ENCODE measurements around the gene CTSA.
A peak's percentile ranks its signal among the peaks of the same experiment; 100 is the strongest.
"Not testable (repeated sequence)": the region's sequence is repeated elsewhere in the genome, so short reads cannot be mapped to it uniquely, and the experiment has no call there.

The CTSA gene

DNA sequence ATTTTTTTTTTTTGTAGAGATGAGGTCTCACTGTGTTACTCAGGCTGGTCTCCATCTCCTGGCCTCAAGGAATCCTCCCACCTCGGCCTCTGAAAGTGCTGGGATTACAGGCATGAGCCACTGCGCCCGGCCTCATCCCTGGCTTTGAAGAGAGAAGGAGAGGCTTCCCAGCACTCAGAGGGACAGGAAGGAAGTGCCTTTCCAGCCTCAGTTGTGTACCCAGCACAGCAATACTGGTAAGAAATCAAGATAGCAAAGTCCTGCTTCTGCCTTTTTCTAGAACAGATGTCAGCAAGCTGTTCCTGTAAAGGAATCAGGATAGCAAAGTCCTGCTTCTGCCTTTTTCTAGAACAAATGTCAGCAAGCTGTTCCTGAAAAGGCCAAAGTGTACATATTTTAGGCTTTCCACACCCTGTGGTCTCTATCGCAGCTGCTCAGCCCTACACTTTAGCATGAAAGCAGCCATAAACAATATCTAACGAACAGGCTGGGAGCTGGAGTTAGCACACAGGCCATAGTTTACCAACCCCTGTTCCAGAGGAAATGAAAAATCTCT, 27.1 kb downstream of the CTSA start:
- no peak for DNase-seq (ENCODE audit: low spot score)

- no peak for DNase-seq (ENCODE audit: low spot score)
Observed at GRCh38 chr20:45918779-45919537, 27.8 kb downstream of the CTSA start.

DNA sequence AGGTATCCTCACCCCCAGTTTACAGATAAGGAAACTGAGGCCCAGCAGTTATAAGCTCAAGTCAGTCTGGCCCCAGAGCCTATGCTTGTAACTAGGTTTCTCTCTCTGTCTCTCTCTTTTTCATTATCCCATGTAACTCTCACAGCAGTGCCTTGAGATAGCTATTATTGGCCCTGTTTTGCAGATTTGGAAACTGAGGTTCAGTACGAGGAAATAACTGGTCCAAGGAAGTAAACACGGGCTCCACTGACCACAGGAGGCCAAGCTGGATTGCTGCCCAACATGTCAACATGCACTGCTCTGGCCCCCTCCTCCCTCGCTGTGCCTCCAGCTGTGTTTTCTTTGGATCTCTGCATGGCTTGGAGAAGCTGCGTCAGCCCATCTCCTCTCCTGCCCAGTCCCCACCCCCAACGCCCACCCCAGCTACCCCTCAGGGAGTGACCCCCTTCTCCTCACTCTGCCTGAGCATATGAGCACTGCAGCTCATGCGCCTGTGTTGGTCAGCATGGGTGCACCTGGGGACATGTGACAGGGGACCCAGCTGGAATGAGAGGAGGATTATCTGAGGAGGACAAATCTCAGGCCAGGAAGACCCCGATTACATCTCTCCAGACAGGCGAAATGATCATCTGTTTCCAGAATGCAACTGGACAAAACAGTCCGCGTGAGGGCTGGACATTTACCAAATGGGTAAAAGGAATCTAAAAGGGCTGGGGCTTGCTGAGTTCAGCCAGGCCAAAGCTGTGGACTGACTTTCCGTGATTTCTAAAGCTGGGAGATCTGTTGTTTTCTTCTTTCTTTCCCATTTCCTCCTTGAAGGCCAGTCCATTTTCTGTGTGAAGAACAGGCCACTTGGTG, 28.6 kb downstream of the CTSA start:
- no peak for DNase-seq (ENCODE audit: low spot score)

DNA sequence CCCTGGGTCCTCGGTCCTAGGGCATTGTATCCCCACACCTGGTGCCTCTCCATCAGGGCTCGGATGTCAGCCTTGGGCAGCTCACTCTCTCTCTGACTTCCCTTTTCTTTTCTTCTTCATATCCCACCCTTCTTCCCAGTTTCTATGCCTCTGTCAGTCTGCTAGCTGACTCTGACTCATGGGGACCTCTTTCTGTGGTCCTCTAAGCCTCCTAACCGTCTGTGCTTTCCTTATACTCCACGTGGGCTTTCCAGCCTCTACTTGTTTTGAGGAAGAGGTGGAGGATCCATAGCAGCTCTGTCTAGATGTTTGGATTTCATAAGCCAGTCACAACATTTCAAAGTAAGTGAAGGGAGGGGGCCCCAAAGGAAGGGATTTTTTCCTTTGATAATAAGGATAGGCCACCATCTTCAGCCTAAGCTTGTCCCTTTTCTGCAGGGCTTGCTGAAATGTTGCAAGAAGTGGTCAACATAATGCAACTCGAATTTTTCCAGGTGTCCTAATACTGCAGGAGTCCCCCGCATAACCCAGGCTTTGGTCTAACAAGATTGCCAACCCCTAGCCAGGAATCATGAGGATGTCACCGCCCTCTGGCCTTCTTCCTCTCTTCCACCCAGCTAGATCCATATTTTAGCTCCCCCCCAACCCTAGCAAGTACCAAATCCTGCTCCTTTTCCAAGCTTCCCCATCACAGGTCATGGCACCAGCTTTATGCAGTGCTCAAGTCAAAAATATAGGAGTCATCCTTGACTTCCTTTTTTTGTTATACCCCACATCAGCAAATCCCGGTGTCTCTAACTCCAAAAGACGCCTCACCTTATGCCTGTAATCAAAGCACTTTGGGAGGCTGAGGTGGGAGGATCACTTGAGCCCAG, 29.6 kb downstream of the CTSA start:
- DNase-seq (ENCODE audit: low spot score) = no peak

GRCh38 chr20:45921337-45922189, 30.4 kb downstream of the CTSA start:
- DNase-seq (ENCODE audit: low spot score) = no peak

DNA sequence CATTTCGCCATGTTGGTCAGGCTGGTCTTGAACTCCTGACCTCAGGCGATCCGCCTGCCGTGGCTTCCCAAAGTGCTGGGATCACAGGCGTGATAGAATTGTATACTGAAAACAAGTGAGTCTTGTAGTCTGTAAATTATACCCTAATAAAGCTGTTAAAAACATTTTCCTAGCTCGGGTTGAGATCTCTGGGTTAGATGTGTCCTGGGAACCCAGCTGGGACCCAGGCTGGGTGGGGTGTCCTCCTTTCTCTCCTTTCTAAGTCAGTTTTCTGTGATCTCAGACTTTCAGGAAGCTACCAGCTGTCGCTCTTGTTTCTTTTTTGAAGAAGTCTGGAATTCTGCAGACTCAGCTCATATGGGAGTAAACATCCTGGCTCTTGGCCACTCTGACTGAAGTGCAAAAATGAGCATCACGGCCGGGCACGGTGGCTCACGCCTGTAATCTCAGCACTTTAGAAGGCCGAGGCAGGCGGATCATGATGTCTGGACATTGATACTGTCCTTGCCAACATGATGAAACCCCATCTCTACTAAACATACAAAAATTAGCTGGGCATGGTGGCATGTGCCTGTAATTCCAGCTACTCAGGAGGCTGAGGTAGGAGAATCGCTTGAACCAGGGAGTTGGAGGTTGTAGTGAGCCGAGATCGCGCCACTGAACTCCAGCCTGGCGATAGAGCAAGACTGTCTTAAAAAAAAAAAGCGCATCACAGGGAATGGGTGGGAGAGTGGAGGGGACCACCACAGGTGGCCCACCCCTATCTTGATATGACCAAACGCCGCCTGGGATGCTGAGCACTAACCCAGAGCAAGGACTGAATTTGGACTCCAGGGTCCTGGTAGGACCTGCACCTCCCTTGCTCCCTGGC, 33.5 kb downstream of the CTSA start:
- DNase-seq (ENCODE audit: low spot score) = no peak

DNA sequence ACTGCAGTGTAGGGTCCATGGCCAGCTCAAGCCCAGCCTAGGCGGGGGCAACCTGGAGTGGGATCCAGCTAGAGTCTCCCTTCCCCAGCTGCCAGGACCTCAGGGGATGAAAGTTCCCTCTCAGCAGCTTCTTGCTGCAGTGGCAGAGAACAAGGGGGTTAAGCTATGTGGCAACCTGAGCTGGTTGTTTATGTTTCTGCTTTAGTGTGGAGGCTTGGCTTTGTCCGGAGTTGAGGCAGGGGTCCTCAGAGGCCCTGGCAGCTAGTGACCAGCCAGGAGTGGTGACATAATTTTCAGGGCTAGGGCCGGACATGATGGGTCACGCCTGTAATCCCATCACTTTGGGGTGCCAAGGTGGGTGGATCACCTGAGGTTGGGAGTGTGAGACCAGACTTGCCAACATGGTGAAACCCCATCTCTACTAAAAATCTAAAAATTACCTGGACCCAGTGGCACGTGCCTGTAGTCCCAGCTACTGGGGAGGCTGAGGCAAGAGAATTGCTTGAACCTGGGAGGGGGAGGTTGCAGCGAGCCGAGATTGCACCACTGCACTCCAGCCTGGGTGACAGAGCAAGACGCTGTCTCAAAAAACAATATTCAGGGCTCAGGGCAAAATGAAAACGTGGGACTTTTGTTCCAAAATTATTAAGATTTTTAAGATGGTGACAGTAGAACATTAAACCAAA, 34.8 kb downstream of the CTSA start:
- DNase-seq (ENCODE audit: low spot score) = no peak

GRCh38 chr20:45926731-45927070, 35.6 kb downstream of the CTSA start:
- no peak for DNase-seq (ENCODE audit: low spot score)

DNA sequence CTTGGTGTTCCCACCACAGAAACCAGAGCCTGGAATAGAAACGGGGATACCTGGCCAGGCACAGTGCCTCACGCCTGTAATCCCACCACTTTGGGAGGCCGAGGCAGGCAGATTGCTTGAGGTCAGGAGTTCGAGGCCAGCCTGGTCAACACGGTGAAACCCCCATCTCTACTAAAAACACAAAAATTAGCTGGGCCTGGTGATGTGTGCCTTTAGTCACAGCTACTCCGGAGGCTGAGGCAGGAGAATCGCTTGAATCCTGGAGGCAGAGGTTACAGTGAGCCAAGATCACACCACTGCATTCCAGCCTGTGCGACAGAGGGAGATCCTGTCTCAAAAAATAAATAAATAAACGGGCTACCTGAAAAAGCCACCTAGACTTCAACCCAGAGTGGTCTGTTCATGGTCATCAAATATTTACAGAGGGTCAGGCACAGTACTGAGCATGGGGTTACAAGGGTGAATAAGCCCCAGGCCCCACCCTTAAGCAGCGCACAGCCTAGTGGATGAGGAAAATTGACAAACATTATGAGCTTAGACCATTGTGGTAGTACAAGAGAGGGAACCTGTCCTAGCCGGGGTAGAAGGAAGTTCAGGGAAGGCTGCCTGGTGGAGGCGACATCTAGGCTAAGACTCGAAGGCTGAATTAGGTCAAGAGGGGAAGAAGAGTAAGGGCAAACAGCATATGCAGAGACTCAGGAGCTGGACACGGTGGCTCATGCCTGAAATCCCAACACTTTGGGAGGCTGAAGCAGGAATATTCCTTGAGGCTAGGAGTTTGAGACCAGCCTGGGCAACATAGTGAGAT, 36.1 kb downstream of the CTSA start:
- no peak for DNase-seq (ENCODE audit: low spot score)

DNA sequence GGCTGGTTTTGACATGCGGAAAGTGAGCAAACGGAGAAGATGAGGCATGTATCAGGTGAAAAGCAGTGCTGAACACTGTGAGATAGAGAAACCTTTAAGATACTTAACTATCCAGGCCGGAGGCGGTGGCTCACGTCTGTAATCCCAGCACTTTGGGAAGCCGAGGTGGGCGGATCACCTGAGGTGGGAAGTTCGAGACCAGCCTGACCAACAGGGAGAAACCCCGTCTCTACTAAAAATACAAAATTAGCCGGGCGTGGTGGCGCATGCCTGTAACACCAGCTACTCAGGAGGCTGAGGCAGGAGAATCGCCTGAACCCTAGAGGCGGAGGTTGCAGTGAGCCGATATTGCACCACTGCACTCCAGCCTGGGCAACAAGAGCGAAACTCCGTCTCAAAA, 40.5 kb downstream of the CTSA start:
- not testable (repeated sequence) for DNase-seq (ENCODE audit: low spot score)

DNA sequence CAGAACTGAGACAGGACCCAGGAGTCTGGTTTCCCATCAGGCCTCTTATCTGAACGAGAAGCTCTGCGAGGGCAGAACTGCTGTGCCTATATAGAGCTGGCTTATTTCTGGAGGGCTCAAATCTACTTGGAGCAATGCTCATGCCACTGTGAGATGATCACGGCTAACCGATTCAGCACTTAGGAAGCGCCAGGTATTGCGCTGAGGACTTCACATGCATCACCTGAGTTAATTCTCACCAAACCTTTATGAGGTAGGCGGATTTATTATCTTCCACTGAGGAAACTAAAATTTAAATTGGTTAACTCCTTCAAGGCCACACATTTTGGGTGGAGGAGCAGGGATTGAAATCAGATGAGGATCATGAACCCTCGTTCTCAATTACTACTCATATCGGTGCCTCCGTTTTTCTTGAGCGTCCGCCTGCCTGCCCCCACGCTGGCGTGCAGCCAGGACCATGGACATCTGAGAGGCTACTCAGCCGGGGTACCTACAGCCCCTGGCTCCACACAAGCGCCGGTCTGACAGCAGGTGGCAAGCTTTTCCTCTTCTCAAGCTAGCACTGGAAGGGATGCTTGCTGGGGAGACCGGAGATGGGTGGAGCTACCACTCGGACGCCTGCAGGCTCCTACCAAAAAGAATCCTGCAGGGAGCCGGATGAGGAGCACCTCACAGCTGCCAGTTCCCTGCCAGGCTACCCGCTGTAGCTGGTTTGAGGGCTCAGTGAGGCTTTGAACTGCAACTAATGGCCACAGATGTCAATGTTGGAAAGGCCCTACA, 42.3 kb downstream of the CTSA start:
- peak; percentile 77 for DNase-seq (ENCODE audit: low spot score)

DNA sequence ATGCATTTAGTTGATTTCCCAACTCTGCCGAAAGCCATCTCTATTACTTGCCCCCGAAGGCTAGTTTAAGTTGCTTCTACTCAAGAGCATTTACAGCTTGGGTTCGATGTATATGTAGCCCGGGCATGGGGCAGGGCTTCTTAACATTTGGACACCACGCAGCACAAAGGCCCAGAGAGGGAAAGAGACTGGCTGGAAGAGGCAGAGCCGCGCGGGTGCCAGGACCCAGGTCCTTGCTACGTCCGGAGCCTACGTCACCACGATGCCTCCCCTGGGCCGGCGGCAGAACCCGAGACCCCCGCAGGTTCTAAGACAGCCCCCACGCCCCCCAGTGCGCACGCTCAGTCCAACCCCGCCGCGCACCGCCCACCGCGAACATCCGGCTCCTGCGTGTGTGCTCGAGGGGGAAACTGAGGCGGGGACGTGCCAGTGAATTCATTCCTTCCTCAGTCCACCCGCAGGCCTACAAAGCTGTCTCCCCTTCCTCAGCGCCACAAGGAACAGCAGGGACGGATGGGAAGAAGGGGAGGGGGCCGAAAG, 43.0 kb downstream of the CTSA start:
- peak; percentile 78 for DNase-seq (ENCODE audit: low spot score)

DNA sequence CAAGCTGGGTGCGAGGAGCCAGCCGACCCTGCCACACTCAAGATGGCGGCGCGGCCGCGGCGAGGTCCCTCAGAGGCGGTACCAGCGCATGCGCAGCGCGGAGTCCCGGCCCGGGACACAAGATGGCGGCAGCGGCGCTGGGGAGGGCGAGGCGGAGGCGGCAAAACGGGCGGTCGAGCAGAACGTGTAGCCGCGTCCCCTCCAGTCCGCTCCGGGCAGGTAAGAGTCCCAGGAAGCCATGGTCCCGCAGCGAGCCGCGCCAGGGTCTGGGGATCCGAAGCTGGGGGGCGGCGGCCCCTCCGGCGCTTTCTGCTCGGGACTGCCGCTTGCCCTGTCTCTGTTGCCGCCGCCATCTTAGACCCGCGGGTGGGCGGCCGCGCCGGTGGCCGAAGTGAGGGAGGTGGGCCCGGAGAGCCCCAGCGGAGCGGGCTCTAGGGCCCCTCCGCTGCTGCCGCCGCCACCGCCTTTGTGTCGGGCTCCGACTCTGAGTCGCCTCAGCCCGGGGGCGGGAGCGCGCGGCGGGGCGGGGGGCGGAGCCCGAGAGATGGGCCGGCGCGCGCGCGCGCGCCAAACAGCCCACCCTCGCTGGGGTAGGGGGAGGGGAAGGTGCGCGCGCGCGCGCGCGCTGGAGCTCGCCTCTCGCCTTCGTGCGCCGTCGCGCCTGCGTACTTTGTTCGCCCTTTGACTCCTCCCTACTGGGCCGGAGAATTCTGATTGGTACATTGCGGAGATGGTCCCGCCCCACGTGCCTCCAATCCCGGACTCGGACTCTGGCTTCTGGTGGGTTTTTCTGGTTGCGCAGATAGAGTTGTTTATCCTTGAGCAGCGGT, 43.7 kb downstream of the CTSA start, which contains the start of gene PCIF1:
PCIF1 (plus strand) TSS at position 98 of the 830 bp plus-strand sequence. CDS start 4,317 bp downstream, outside the sequence.
- peak; percentile 98 for DNase-seq (ENCODE audit: low spot score)

- DNase-seq (ENCODE audit: low spot score) = peak; percentile 47
Observed at GRCh38 chr20:45935416-45936046, 44.4 kb downstream of the CTSA start.

DNA sequence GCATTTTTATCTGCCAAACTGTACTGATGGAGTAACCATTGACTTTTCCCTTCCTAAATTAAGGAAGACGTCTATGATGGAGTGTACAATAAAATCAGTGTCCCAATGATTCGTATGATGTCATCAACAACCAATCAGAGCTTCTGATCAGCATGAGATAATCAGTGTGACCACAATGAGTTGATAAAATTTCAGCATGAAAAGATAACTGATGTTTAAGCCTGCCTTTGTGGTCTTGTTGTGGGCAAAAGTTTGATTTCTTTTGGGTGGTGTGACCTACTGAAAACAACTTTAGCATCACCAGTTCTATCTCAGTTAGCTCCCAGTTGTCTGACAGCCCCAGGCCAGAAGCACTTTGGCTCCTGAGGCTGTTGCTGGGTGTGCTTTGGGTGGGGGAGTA, 46.6 kb downstream of the CTSA start:
- no peak for DNase-seq (ENCODE audit: low spot score)
